Aorta (tissue), 5 donors: ENCODE results near the gene NKX1-1. TPM values are rescaled to one million over a fixed set of nuclear protein-coding genes. Genes with fewer than 3 reads are reported as not detected.

Source experiments
- ATAC-seq: fragments of 200-7000 bp; cut with Tn5 transposase; one replicate; pipeline ENCODE4 v1.9.1; 2022; ENCODE audit warnings: moderate library complexity; ENCODE audit not compliant: low FRiP score
- DNase-seq, 2 donors: peaks; one replicate each; pipeline ENCODE4 v3.0.0-alpha.2; 2020
- H3K27ac ChIP-seq, 2 donors: one replicate each; pipeline ENCODE4 v1.5.1; 2013; ENCODE audit warnings: low read length in 2 of 2, mild to moderate bottlenecking in 2 of 2, moderate library complexity in 2 of 2, control low read depth in 1 of 2, inconsistent platforms in 1 of 2, low read depth in 1 of 2
- H3K27me3 ChIP-seq, 2 donors: one replicate each; pipeline ENCODE4 v1.6.1; 2013; ENCODE audit warnings: control low read depth in 1 of 2, low read length in 1 of 2, mild to moderate bottlenecking in 1 of 2, moderate library complexity in 1 of 2; ENCODE audit not compliant: insufficient read depth in 2 of 2, control insufficient read depth in 1 of 2
- H3K36me3 ChIP-seq, 2 donors: one replicate each; pipeline ENCODE4 v1.6.1; 2013; ENCODE audit warnings: control low read depth in 1 of 2, low read length in 1 of 2, mild to moderate bottlenecking in 1 of 2; ENCODE audit not compliant: insufficient read depth in 2 of 2, control insufficient read depth in 1 of 2
- H3K4me1 ChIP-seq, 2 donors: one replicate each; pipeline ENCODE4 v1.6.1; 2013; ENCODE audit warnings: low read length in 2 of 2, control low read depth in 1 of 2, mild to moderate bottlenecking in 1 of 2, moderate library complexity in 1 of 2; ENCODE audit not compliant: insufficient read depth in 2 of 2, control insufficient read depth in 1 of 2
- H3K4me3 ChIP-seq, 2 donors: one replicate each; pipeline ENCODE4 v1.5.1; 2013; ENCODE audit warnings: low read length in 2 of 2, control low read depth in 1 of 2, mild to moderate bottlenecking in 1 of 2
- H3K9me3 ChIP-seq: one replicate; pipeline ENCODE4 v1.6.1; 2013; ENCODE audit warnings: mild to moderate bottlenecking, low read length; ENCODE audit not compliant: control insufficient read depth
- WGBS, 2 donors: extraction: QIAGEN DNeasy Blood & Tissue Kit; methylation state at CpG; one replicate each; pipeline ENCODE4 v1.1.7; 2013; 5-methylcytosine and 5-hydroxymethylcytosine counted together
- intact Hi-C, 2 donors: fragments of 100-400 bp; cut with DNase I; formaldehyde crosslinking; loops; one replicate each; pipeline versions ENCODE4 v1.14.2 to v1.15.0; 2022
- polyA plus RNA-seq, 2 donors: library from polyadenylated mRNA; stranded (reverse); fragments of 200-250 nt; gene quantifications; one replicate each; pipeline ENCODE4 v1.2.3, GENCODE V29; 2013
- total RNA-seq, 2 donors: library from RNA; stranded (reverse); fragmentation: NEBNext Ultra II Directional; extraction: Animal tissue kit (Norgen Biotek cat#: 25700); gene quantifications; one replicate each; pipeline ENCODE4 v1.2.1, GENCODE V29; 2021
- donor health status: healthy with polysubstance abuse.
- donor health status: Bipolar disorder and iron deficiency.
- donor health status: DM: no; HTN: no; CAD: no.
- donor health status: DM: no; HTN: no; CAD: no.
- donor health status: DM: yes; HTN: yes; CAD: no.

Gene NKX1-1
- total and polyA plus RNA-seq, 4 donors, result not detected

DNA sequence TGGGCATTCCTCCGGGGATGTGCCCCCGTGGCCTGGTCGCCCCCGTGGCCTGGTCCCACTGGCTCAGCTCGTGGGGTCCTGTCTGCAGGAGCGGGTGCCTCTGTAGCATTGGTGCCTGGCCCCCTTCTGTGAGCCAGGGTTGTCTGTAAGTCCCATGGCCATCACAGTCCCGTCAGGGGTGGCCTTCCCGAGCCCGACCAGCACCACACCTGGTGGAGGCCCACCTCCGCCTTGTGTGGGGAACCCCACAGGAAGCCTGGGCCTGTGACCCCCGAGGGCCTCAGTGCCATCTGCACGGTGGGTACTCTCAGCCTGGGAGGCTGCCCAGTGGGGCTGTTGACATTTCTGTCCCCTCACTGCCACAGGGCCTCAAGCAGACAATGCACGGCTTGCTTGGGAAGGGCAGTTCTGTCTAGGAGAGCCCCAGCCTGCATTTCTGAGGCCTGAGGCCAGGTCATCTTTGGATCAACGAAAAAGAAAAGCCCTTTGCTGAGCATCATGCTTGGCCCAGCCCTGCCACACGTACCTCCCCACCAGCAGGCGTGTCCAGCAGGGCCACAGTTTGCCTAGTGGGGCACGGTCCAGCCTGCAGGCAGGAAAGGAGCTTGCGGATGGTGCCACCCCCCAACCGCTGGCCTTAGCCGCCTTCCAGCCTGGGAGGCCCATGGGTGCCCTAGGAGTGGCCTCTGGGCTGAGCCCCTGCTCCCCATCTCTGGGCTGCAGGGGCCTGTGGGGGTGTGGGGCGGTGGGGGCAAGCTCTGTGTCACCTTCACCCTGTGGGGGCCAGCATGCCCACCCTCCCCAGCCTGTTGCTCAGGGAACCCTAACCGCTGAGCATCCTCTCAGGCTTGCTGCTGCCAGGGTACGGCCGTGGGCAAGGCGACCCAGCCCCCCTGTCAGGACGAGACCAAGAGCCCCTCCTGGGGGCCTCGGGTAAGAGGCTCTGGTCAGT, 23.2 kb downstream of the NKX1-1 start:
- H3K27me3 ChIP-seq, result no peaks in the 10 kb centered on the region
- no peaks in the 10 kb centered on the region for H3K9me3 ChIP-seq
- H3K4me3 ChIP-seq, result no peak overlapping the region
- intact Hi-C loops, result no loop called here
- WGBS, 2 donors, result 90 to 91% methylated on average over 27 of the region's 27 CpGs
- peak; percentile 32 to 71 for DNase-seq
- no peak for ATAC-seq
- peaks cover 0 to 8% of the 10 kb centered on the region in 2 donors for H3K36me3 ChIP-seq
- no peaks in the 10 kb centered on the region for H3K4me1 ChIP-seq
- H3K27ac ChIP-seq, result no peak overlapping the region

DNA sequence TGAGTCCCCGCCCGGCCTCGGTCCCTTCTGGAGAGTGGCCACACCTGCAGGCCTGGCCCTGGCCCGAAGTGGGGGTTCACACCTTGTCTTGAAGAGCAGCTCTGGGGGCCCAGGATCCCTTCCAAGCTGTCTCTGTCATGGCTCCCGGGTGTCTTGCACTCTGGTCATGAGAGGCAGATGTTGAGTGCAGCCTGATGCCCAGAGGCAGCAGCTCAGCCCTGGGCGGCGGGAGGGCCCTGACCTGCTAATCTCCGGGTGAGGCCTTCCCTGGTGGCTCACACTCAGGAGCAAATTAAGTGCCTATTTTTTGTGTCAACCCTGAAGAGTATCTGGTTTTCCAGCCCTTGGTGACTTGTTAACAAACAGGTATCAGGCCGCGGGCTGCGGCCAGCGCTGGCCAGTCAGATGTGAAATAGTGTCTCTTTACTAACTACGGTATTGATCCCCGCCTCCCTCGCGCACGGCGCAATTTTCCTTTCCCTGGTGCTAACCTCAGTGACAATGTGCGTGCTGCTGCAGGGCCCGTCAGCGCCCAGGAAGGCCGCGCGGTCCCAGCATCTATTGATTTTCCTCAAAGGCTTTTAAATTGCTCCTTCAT, 24.2 kb downstream of the NKX1-1 start:
- H3K27me3 ChIP-seq, result no peaks in the 10 kb centered on the region
- no peak for ATAC-seq

DNA sequence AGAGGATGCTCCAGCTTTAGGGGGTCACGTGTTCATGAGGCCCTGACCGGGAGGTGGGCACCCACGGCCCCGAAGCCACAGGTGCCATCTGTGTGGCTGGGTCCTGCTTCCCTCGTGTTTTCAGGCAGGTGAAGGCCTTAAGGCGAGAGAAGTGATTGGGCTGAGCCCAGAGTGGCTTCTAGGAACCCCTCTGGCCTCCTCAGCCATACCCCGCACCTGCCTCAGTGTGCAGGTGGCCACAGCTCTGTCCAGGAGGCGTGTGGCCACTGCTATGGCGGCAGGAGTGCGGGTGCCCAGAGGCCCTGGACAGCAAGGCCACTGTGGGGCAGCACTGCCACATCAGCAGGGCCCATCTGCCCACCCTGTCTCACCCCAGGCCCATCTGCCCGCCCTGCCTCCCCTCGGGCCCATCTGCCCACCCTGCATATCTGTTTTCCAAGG, 25.0 kb downstream of the NKX1-1 start:
- Histone ChIP-seq H3K27me3 (no peaks in the 10 kb centered on the region), H3K36me3 (peaks cover 0 to 7% of the 10 kb centered on the region in 2 donors), H3K9me3 (no peaks in the 10 kb centered on the region), H3K4me3 (no peak overlapping the region), H3K4me1 (no peaks in the 10 kb centered on the region), H3K27ac (no peak overlapping the region)
- ATAC-seq (no peak), DNase-seq (peak; percentile 31 to 54)
- WGBS, 2 donors, result 96% methylated on average over 12 of the region's 12 CpGs
- intact Hi-C loops, result no loop called here

More for the DNA sequence above, 24.2 kb downstream of the NKX1-1 start:
- H3K9me3 ChIP-seq, result no peaks in the 10 kb centered on the region
- WGBS, 2 donors, result 95% methylated on average over 24 of the region's 24 CpGs
- no peak overlapping the region for H3K27ac ChIP-seq
- peak; percentile 32 to 77 for DNase-seq
- no peaks in the 10 kb centered on the region for H3K4me1 ChIP-seq
- intact Hi-C loops, result no loop called here
- H3K4me3 ChIP-seq, result no peak overlapping the region
- peaks cover 0 to 8% of the 10 kb centered on the region in 2 donors for H3K36me3 ChIP-seq

DNA sequence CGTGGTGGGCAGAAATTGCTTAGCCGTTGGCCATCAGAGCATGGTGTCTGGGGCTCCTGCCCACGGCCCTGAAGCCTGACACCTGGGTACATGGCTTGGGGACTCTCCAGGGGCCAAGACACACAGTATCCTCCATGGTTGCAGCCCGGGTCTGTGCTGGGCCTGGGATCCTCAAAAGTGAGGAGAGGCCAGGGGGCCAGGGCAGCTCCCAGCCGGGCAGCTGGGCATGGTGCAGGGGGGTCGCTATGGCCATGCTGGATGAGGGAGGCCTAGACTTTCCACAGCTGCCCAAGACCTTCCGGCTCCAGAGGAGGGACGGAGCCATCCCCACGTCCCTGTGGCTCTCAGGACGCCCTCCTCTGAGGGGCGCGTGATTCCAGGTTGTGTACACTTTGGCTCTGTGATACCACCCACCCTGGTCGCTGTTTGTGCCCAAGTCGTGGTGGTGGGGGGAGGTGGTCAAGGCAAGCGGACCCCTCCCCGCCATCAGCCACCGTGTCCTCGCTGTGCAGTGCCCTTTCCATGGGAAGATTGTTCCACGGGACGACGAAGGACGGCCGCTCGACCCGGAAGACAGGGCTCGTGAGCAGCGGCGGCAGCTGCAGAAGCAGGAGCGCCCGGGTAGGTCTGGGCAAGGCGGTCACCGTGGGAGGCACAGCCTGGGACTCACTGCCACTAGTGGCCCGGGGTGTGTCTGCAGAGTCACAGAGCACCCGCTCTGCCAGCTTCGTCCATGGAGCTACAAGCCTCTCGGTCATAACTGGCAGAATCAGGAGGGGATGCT, 25.7 kb downstream of the NKX1-1 start:
- Histone ChIP-seq H3K4me3 (no peak overlapping the region), H3K36me3 (peaks cover 0 to 3% of the 10 kb centered on the region in 2 donors), H3K4me1 (no peaks in the 10 kb centered on the region), H3K9me3 (no peaks in the 10 kb centered on the region), H3K27ac (no peak overlapping the region), H3K27me3 (no peaks in the 10 kb centered on the region)
- DNase-seq, result peak; percentile 40 to 71
- ATAC-seq, result no peak
- WGBS, 2 donors, result 89 to 90% methylated on average over 36 of the region's 36 CpGs
- intact Hi-C loops, result no loop called here

DNA sequence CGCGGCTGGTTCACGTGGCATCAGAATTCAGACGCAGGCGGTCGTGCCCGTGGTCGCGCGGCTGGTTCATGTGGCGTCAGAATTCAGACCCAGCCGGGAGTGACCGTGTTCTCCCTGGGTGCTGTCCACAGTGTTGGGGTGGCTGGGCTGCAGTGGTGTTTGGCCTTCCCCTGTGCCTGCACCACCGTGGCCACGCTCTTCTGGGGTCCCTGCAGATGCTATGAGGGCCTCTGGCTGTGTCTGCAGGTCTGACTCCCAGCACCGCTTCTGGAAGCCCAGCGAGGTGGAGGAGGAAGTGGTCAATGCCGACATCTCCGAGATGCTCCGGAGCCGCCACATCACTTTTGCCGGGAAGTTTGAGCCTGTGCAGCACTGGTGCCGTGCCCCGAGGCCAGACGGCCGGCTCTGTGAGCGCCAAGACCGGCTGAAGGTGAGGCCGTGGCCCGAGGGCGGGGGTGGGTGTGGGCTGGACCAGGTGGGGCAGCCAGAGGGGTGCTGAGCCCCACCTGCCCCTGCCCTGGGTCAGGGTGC, 26.4 kb downstream of the NKX1-1 start:
- intact Hi-C loops, result no loop called here
- 88 to 95% methylated on average over 26 to 31 of the region's 31 CpGs for WGBS, 2 donors

DNA sequence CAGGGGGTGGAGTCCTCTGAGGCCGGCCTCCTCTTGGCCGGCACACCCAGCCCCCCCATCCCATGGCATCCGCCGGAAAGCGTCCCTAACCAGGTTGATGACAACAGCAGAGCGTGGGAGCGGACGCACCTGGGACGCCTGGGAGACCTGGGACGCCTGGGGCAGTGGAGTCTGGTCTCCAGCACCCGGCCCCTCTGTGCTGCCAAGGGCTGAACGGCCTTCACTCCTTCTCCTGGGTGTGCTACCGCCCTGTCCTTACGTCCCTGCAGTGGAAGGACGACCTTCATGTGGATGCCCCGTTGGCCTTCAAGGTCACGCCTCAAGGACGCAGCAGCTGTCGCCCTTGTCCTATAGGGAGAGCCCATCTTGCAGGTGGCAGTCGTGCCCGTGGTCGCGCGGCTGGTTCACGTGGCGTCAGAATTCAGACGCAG, 26.9 kb downstream of the NKX1-1 start:
- intact Hi-C loops, result no loop called here
- no peak overlapping the region for H3K27ac ChIP-seq
- H3K4me1 ChIP-seq, result no peaks in the 10 kb centered on the region
- H3K27me3 ChIP-seq, result no peaks in the 10 kb centered on the region
- ATAC-seq (no peak), DNase-seq (peak; percentile 29 to 72)
- no peak overlapping the region for H3K4me3 ChIP-seq
- 90 to 93% methylated on average over 26 to 27 of the region's 27 CpGs for WGBS, 2 donors
- peaks cover 0 to 3% of the 10 kb centered on the region in 2 donors for H3K36me3 ChIP-seq
- no peaks in the 10 kb centered on the region for H3K9me3 ChIP-seq

More for the DNA sequence above, 26.4 kb downstream of the NKX1-1 start:
- no peaks in the 10 kb centered on the region for H3K27me3 ChIP-seq
- peak in 1 of 2 donors; percentile 26 for DNase-seq
- H3K36me3 ChIP-seq, result peaks cover 0 to 3% of the 10 kb centered on the region in 2 donors
- H3K4me1 ChIP-seq, result no peaks in the 10 kb centered on the region
- ATAC-seq, result no peak
- no peaks in the 10 kb centered on the region for H3K9me3 ChIP-seq
- H3K4me3 ChIP-seq, result no peak overlapping the region
- no peak overlapping the region for H3K27ac ChIP-seq

DNA sequence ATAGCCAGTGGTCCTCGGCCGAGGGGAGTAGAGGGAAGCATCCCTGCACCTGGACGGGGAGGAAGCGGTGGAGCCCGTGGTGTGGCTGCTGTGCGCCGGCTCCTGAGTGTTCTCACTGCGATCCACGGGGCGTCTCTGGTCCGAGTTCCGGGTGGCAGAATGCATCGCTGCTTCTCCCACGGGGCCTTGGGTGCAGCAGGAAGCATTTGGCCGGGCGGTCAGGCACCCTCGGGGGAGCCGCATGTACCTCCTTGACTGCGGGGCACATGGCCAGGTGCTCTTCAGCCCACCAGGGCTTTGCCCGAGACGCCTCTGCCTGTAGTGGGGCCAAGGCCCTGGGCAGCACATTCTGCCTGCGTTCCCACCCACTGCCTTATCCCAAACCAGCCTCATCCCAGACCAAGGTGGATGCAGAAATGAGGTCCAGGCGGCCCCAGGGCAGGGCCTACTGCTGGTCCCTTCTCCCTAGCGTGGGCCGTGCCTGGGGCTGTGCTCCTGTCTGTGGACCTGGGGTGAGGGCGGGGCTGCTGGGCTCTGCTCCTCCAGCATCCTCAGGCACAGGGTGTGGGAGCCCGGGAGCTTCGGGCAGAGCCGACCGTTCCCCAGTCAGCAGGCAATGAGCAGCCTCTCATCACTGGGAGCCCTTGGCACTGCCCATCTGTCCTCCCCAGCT, 27.5 kb downstream of the NKX1-1 start:
- 90% methylated on average over 30 of the region's 30 CpGs for WGBS, 2 donors
- peak; percentile 34 to 71 for DNase-seq
- no peak overlapping the region for H3K27ac ChIP-seq
- no peaks in the 10 kb centered on the region for H3K4me1 ChIP-seq
- intact Hi-C loops, result no loop called here
- ATAC-seq, result no peak
- peaks cover 0 to 3% of the 10 kb centered on the region in 2 donors for H3K36me3 ChIP-seq
- H3K4me3 ChIP-seq, result no peak overlapping the region
- no peaks in the 10 kb centered on the region for H3K9me3 ChIP-seq
- no peaks in the 10 kb centered on the region for H3K27me3 ChIP-seq
